A549 (cell line): ENCODE data around the gene GNB1L. TPM values are rescaled to one million over a fixed set of nuclear protein-coding genes. Genes with fewer than 3 reads are reported as not detected.
"Not testable (repeated sequence)": the region's sequence is repeated elsewhere in the genome, so short reads cannot be mapped to it uniquely, and the experiment has no call there.

Source experiments
- ATAC-seq, 2 experiments: fragments of 200-7000 bp in 1 of 2; fragments of >200 bp in 1 of 2; cut with Nextera tagmentation in 1 of 2; cut with Tn5 transposase in 1 of 2; 3 replicates each; pipeline versions ENCODE4 v1.8.0 to v1.9.1; 2018 to 2020; ENCODE audit warnings: mild to moderate bottlenecking in 1 of 2, moderate library complexity in 1 of 2
- CTCF ChIA-PET: fragments of 300-600 bp; sonication (Branson Sonifier 250); formaldehyde crosslinking; extraction: SDS; loops from one replicate; lab custom pipeline; 2021; ENCODE audit warnings: antibody characterized with exemption, inconsistent platforms; lab: Yijun Ruan, JAX
- POLR2A ChIA-PET: fragments of 350-600 bp; formaldehyde crosslinking; extraction: SDS; loops from one replicate; lab custom pipeline; 2021; ENCODE audit warnings: antibody characterized with exemption, inconsistent platforms; lab: Yijun Ruan, JAX
- DNase-seq, 2 experiments: peaks; one replicate each; pipeline versions ENCODE4 v3.0.0 to v3.0.0-alpha.2; 2011 to 2016; ENCODE audit warnings: low read depth in 1 of 2, low spot score in 1 of 2
- FAIRE-seq: peaks from 2 replicates; lab custom pipeline; 2011; peaks lifted over from hg19 to GRCh38; lab: Jason Lieb, UNC
- H3K27ac ChIP-seq, 2 experiments: fragments of >200 bp; sonication (Bioruptor Twin); formaldehyde crosslinking; 3 replicates each; pipeline ENCODE4 v1.5.1; 2016 to 2017
- H3K4me1 ChIP-seq: fragments of >200 bp; sonication (Bioruptor Twin); formaldehyde crosslinking; 3 replicates; pipeline ENCODE4 v1.6.1; 2016
- H3K4me2 ChIP-seq: fragments of >200 bp; sonication (Bioruptor Twin); formaldehyde crosslinking; 3 replicates; pipeline ENCODE4 v1.6.1; 2016
- H3K4me3 ChIP-seq: fragments of >200 bp; sonication (Bioruptor Twin); formaldehyde crosslinking; 3 replicates; pipeline ENCODE4 v1.5.1; 2016
- H3K9me3 ChIP-seq: fragments of >200 bp; sonication (Bioruptor Twin); formaldehyde crosslinking; 3 replicates; pipeline ENCODE4 v1.6.1; 2016
- CBX2 ChIP-seq: fragments of 200-600 bp; sonication (generic); IDR thresholded peaks from 2 replicates; pipeline ENCODE4 v1.6.1; 2016; ENCODE audit warnings: low read depth, mild to moderate bottlenecking, borderline replicate concordance
- CBX8 ChIP-seq: fragments of 200-600 bp; sonication (generic); IDR thresholded peaks from 2 replicates; pipeline ENCODE4 v1.6.1; 2016
- CHD4 ChIP-seq: fragments of 200-600 bp; sonication (generic); IDR thresholded peaks from 2 replicates; pipeline ENCODE4 v1.6.1; 2016; ENCODE audit warnings: antibody characterized with exemption, mild to moderate bottlenecking, borderline replicate concordance
- EHMT2 ChIP-seq: fragments of 200-600 bp; sonication (generic); IDR thresholded peaks from 2 replicates; pipeline ENCODE4 v1.6.1; 2016; ENCODE audit warnings: antibody characterized with exemption, low read depth, mild to moderate bottlenecking, moderate library complexity
- ESRRA ChIP-seq: fragments of 150-350 bp; IDR thresholded peaks from 2 replicates; pipeline ENCODE4 v1.6.1; 2014; ENCODE audit warnings: mild to moderate bottlenecking, low read length, borderline replicate concordance
- FOXS1 ChIP-seq: fragments of 250-450 bp; sonication (Bioruptor Pico); IDR thresholded peaks from 2 replicates; pipeline ENCODE4 v1.5.0; 2020; ENCODE audit warnings: mild to moderate bottlenecking, moderate library complexity
- GATA3 ChIP-seq: IDR thresholded peaks from 2 replicates; pipeline ENCODE4 v1.6.1; 2012; ENCODE audit warnings: borderline replicate concordance
- JUN ChIP-seq, 2 experiments: fragments of >200 bp; sonication (Bioruptor Twin); formaldehyde crosslinking; IDR thresholded peaks; 2 replicates in 1 of 2; 3 replicates in 1 of 2; pipeline ENCODE4 v1.6.1; 2016 to 2017
- KDM5A ChIP-seq: fragments of 200-600 bp; sonication (generic); IDR thresholded peaks from 2 replicates; pipeline ENCODE4 v1.6.1; 2016; ENCODE audit warnings: antibody characterized with exemption, mild to moderate bottlenecking
- MAFK ChIP-seq: fragments of 450-650 bp; IDR thresholded peaks from 2 replicates; pipeline ENCODE4 v1.6.1; 2014; ENCODE audit not compliant: partially characterized antibody
- MAZ ChIP-seq: fragments of 150-350 bp; IDR thresholded peaks from 2 replicates; pipeline ENCODE4 v1.6.1; 2014; ENCODE audit warnings: antibody characterized with exemption, low read depth, low read length, borderline replicate concordance
- MYC ChIP-seq: IDR thresholded peaks from 2 replicates; pipeline ENCODE4 v1.6.1; 2012; ENCODE audit warnings: mild to moderate bottlenecking, inconsistent platforms, low read length, improper control_type of control experiment, borderline replicate concordance
- PHF8 ChIP-seq: fragments of 200-600 bp; sonication (generic); IDR thresholded peaks from 2 replicates; pipeline ENCODE4 v1.6.1; 2016; ENCODE audit warnings: low read depth, mild to moderate bottlenecking, antibody characterized with exemption, moderate library complexity, borderline replicate concordance
- POLR2A ChIP-seq: IDR thresholded peaks from 2 replicates; pipeline ENCODE4 v1.6.1; 2012; ENCODE audit warnings: mild to moderate bottlenecking, low read length
- POLR2AphosphoS2 ChIP-seq: conservative IDR thresholded peaks from 2 replicates; pipeline ENCODE4 v1.6.1; 2012; ENCODE audit warnings: low read length, improper control_type of control experiment, inconsistent platforms
- RARB ChIP-seq: fragments of 250-450 bp; sonication (Bioruptor Pico); IDR thresholded peaks from 2 replicates; pipeline ENCODE4 v1.8.0; 2021; ENCODE audit warnings: mild to moderate bottlenecking, moderate library complexity
- RFX5 ChIP-seq: fragments of 450-650 bp; IDR thresholded peaks from 2 replicates; pipeline ENCODE4 v1.7.1; 2014; ENCODE audit warnings: antibody characterized with exemption, mild to moderate bottlenecking, moderate library complexity
- RNF2 ChIP-seq: fragments of 200-600 bp; sonication (generic); IDR thresholded peaks from 2 replicates; pipeline ENCODE4 v1.6.1; 2016; ENCODE audit warnings: low read depth, mild to moderate bottlenecking, antibody characterized with exemption, moderate library complexity, borderline replicate concordance
- TP53 ChIP-seq: fragments of 250-450 bp; sonication (Bioruptor Pico); IDR thresholded peaks from 2 replicates; pipeline ENCODE4 v1.5.0; 2021; ENCODE audit warnings: mild to moderate bottlenecking, moderate library complexity
- ZC3H11A ChIP-seq: fragments of 450-650 bp; IDR thresholded peaks from 2 replicates; pipeline ENCODE4 v1.6.1; 2014; ENCODE audit warnings: antibody characterized with exemption, mild to moderate bottlenecking
- WGBS: methylation state at CpG from one replicate; pipeline ENCODE4 v1.1.6; 2017; ENCODE audit errors: missing lambda C conversion rate; 5-methylcytosine and 5-hydroxymethylcytosine counted together
- polyA plus RNA-seq, 4 experiments: library from polyadenylated mRNA; depleted of rRNA in 3 of 4; stranded (reverse); fragments of >200 nt; fragmentation: RNase III in 1 of 4; extraction: RNeasy Plus Mini Kit Qiagen cat#74134 plus additional on column Dnase treatment in 1 of 4; gene quantifications; 2 replicates in 3 of 4; 3 replicates in 1 of 4; pipeline ENCODE4 v1.2.3, GENCODE V29; 2011 to 2017
- TF ChIP-seq, protein P1 (sequence below): IDR thresholded peaks from 2 replicates; pipeline ENCODE4 v1.6.1; 2012; ENCODE audit warnings: low read depth, borderline replicate concordance
- TF ChIP-seq, protein P2 (sequence below): fragments of >200 bp; sonication (Bioruptor Twin); formaldehyde crosslinking; IDR thresholded peaks from 3 replicates; pipeline ENCODE4 v1.5.1; 2016
- TF ChIP-seq, protein P3 (sequence below): fragments of 150-350 bp; IDR thresholded peaks from 2 replicates; pipeline ENCODE4 v1.6.1; 2014; ENCODE audit warnings: low read depth, mild to moderate bottlenecking, low read length
- TF ChIP-seq, protein P4 (sequence below): fragments of 450-650 bp; IDR thresholded peaks from 2 replicates; pipeline ENCODE4 v1.6.1; 2014; ENCODE audit warnings: antibody characterized with exemption
- TF ChIP-seq, protein P5 (sequence below): IDR thresholded peaks from 2 replicates; pipeline ENCODE4 v1.6.1; 2012

The GNB1L gene
- polyA plus RNA-seq, 2 of the 4 experiments (the other 2 are of a cell fraction), result 1.8 to 10.3 TPM

DNA sequence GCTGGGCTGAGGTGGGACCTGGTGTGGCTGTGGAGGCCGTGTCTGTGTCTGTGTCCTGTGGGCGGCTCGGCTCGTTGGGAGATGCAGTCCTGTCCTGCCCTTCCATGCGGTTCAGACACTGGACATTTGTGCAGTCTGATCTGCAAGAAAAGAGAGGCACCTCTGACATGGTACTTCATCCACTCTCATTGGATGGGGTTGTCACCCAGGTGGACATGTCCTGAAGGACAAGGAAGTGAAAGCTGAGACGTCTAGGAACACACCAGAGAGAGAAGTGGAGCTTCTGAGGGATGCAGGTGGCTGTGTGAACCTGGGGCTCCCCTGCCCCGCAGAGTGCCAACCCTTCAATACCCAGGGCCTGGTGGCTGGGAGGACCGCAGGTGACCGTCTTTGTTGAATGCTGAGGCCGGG is 75.7 kb downstream of the GNB1L start:
- CTCF ChIA-PET, result interaction anchor here (0.6 to 1.8 kb wide), 7 partner anchors 10 to 73 kb away, joined by 3 to 4 read pairs (median 3); partner anchors contain the start of gene GP1BB

DNA sequence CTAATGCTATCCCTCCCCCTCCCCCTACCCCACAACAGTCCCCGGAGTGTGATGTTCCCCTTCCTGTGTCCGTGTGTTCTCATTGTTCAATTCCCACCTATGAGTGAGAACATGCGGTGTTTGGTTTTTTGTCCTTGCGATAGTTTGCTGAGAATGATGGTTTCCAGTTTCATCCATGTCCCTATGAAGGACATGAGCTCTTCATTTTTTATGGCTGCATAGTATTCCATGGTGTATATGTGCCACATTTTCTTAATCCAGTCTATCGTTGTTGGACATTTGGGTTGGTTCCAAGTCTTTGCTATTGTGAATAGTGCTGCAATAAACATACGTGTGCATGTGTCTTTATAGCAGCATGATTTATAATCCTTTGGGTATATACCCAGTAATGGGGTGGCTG is 77.5 kb downstream of the GNB1L start:
- H3K4me3 ChIP-seq, POLR2A ChIA-PET, H3K9me3 ChIP-seq, ATAC-seq, H3K27ac ChIP-seq, H3K4me2 ChIP-seq, DNase-seq, FAIRE-seq, H3K4me1 ChIP-seq: not testable (repeated sequence)
- 85% methylated on average over 5 of the region's 6 CpGs for WGBS
- CTCF ChIA-PET, result interaction anchor here (1.8 kb wide), 1 partner anchor 21 kb away, joined by 3 read pairs; no protein-coding TSS in a partner anchor

More for the DNA sequence above, 75.7 kb downstream of the GNB1L start:
- DNase-seq, result no peak
- 83% methylated on average over 10 of the region's 10 CpGs for WGBS
- H3K9me3 ChIP-seq, result no peaks in the 10 kb centered on the region
- FAIRE-seq, result no peak
- H3K4me3 ChIP-seq, result no peak overlapping the region
- POLR2A ChIA-PET, result no interaction called here
- no peak overlapping the region for H3K4me2 ChIP-seq
- TF ChIP-seq RFX5 (no peak), MAZ (no peak), CHD4 (no peak), ZC3H11A (no peak), CBX2 (no peak), GATA3 (no peak), ESRRA (no peak), KDM5A (no peak), RARB (CRISPR knock-in tag) (no peak), MYC (no peak), FOXS1 (CRISPR knock-in tag) (no peak), PHF8 (no peak)
- TF ChIP-seq, protein P1, sequence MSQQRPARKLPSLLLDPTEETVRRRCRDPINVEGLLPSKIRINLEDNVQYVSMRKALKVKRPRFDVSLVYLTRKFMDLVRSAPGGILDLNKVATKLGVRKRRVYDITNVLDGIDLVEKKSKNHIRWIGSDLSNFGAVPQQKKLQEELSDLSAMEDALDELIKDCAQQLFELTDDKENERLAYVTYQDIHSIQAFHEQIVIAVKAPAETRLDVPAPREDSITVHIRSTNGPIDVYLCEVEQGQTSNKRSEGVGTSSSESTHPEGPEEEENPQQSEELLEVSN, result no peak
- TF ChIP-seq, protein P2, sequence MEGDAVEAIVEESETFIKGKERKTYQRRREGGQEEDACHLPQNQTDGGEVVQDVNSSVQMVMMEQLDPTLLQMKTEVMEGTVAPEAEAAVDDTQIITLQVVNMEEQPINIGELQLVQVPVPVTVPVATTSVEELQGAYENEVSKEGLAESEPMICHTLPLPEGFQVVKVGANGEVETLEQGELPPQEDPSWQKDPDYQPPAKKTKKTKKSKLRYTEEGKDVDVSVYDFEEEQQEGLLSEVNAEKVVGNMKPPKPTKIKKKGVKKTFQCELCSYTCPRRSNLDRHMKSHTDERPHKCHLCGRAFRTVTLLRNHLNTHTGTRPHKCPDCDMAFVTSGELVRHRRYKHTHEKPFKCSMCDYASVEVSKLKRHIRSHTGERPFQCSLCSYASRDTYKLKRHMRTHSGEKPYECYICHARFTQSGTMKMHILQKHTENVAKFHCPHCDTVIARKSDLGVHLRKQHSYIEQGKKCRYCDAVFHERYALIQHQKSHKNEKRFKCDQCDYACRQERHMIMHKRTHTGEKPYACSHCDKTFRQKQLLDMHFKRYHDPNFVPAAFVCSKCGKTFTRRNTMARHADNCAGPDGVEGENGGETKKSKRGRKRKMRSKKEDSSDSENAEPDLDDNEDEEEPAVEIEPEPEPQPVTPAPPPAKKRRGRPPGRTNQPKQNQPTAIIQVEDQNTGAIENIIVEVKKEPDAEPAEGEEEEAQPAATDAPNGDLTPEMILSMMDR, result no peak
- TF ChIP-seq, protein P3, sequence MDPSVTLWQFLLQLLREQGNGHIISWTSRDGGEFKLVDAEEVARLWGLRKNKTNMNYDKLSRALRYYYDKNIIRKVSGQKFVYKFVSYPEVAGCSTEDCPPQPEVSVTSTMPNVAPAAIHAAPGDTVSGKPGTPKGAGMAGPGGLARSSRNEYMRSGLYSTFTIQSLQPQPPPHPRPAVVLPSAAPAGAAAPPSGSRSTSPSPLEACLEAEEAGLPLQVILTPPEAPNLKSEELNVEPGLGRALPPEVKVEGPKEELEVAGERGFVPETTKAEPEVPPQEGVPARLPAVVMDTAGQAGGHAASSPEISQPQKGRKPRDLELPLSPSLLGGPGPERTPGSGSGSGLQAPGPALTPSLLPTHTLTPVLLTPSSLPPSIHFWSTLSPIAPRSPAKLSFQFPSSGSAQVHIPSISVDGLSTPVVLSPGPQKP, result no peak
- no peak overlapping the region for H3K27ac ChIP-seq
- no peak for ATAC-seq
- H3K4me1 ChIP-seq, result no peaks in the 10 kb centered on the region

DNA sequence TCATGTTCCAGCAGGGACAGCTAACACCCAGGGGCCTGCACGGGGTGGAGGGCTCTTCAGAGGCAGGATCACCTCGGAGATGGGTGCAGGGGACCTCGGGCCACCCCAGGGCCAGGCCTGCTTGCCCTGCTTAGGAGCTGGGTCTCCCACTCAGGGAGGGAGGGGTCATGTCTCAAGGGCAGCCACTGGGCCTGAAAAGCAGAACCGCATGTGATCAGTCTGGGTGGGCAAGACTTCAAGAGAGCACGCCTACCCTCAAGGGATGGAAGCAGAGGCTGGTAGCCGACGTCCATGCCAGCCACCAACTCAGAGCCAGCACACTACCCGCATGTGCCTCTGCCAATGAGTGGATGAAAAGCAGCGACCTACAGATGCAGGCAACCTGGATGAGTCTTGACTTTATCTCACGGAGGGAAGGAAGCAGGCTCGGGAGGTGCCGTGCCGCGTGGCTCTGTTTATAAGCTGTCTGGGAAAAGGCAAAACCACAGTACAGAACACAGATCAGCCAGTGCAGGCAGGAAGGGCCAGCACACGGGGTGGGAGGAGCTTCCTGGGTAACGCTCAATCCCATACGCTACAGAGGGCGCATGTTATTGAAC is 78.1 kb downstream of the GNB1L start:
- CTCF ChIA-PET, result interaction anchor here (1.3 kb wide), 1 partner anchor 20 kb away, joined by 4 read pairs; no protein-coding TSS in a partner anchor
- no peaks in the 10 kb centered on the region for H3K9me3 ChIP-seq
- TF ChIP-seq KDM5A, result no peak
- no peak for TF ChIP-seq POLR2A
- no peak for TF ChIP-seq EHMT2
- TF ChIP-seq CBX8, result no peak
- TF ChIP-seq, protein P4, sequence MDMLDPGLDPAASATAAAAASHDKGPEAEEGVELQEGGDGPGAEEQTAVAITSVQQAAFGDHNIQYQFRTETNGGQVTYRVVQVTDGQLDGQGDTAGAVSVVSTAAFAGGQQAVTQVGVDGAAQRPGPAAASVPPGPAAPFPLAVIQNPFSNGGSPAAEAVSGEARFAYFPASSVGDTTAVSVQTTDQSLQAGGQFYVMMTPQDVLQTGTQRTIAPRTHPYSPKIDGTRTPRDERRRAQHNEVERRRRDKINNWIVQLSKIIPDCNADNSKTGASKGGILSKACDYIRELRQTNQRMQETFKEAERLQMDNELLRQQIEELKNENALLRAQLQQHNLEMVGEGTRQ, result no peak
- TF ChIP-seq JUN (IDR thresholded peaks at IDR 0.05), result no peak
- no peak for TF ChIP-seq MYC
- no peak for TF ChIP-seq RNF2
- no peak for TF ChIP-seq POLR2AphosphoS2
- TF ChIP-seq PHF8, result no peak
- TF ChIP-seq CHD4, result no peak
- no peak for TF ChIP-seq MAFK
- no peak for TF ChIP-seq TP53
- TF ChIP-seq, protein P5, sequence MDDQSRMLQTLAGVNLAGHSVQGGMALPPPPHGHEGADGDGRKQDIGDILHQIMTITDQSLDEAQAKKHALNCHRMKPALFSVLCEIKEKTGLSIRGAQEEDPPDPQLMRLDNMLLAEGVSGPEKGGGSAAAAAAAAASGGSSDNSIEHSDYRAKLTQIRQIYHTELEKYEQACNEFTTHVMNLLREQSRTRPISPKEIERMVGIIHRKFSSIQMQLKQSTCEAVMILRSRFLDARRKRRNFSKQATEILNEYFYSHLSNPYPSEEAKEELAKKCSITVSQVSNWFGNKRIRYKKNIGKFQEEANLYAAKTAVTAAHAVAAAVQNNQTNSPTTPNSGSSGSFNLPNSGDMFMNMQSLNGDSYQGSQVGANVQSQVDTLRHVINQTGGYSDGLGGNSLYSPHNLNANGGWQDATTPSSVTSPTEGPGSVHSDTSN, result no peak
- no peak for TF ChIP-seq GATA3
- TF ChIP-seq, all 56 proteins: peak for 0
- WGBS, result 83% methylated on average over 13 of the region's 18 CpGs
- POLR2A ChIA-PET, result no interaction called here
- Histone ChIP-seq H3K27ac (no peak overlapping the region), H3K4me1 (no peaks in the 10 kb centered on the region), H3K4me3 (no peak overlapping the region), H3K4me2 (no peak overlapping the region)
- no peak for ATAC-seq
- no peak for FAIRE-seq
- DNase-seq, result no peak
